Bronchial epithelial cell (primary cell): ENCODE results near the gene FAM240B. TPM values are rescaled to one million over a fixed set of nuclear protein-coding genes. Genes with fewer than 3 reads are reported as not detected.

Experiments
- DNase-seq: peaks from one replicate; pipeline ENCODE4 v3.0.0-alpha.2; 2010; ENCODE audit warnings: low read depth
- FAIRE-seq: peaks from 2 replicates; lab custom pipeline; 2011; peaks lifted over from hg19 to GRCh38; lab: Jason Lieb, UNC
- H3K27me3 ChIP-seq: 2 replicates; pipeline ENCODE4 v1.5.1; 2011; ENCODE audit warnings: low read length; ENCODE audit not compliant: control insufficient read depth, insufficient read depth
- H3K36me3 ChIP-seq: 2 replicates; pipeline ENCODE4 v1.5.1; 2011; ENCODE audit warnings: low read length; ENCODE audit not compliant: control insufficient read depth, insufficient read depth
- H3K4me3 ChIP-seq: 2 replicates; pipeline ENCODE4 v1.5.1; 2011; ENCODE audit warnings: mild to moderate bottlenecking, low read depth, low read length, control low read depth
- total RNA-seq: library from RNA; depleted of rRNA; stranded (reverse); fragments of >200 nt; gene quantifications from 2 replicates; pipeline ENCODE4 v1.2.1, GENCODE V29; 2014
- TF ChIP-seq, protein P1 (sequence below): IDR thresholded peaks from 2 replicates; pipeline ENCODE4 v1.5.1; 2011; ENCODE audit warnings: mild to moderate bottlenecking, moderate library complexity, low read length, control low read depth, inconsistent platforms; ENCODE audit not compliant: insufficient read depth, severe bottlenecking

The FAM240B gene
- total RNA-seq, 1 donor from 2014 or later = not detected

DNA sequence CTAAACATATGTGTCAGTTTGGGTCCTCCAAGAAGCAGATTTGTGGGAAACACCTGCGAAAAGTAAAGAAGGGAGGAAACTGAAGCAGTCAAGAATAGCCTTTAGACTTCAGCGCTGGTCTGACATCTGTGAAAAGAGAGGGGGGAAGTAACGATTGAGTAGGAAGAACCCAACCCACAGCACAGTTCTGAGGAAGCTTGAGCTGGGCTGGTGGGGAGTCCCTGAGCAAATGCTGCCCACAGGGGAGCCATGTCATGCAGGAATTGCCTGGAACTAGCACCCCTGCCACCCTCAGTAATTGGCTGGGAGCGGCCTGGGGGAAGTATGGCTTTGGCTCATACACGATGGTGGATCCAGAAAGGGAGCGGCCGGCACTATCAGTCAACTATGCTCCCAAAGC is 20.6 kb downstream of the FAM240B start:
- Histone ChIP-seq H3K27me3 (no peaks in the 10 kb centered on the region), H3K36me3 (no peaks in the 10 kb centered on the region), H3K4me3 (no peak overlapping the region)
- TF ChIP-seq, protein P1, sequence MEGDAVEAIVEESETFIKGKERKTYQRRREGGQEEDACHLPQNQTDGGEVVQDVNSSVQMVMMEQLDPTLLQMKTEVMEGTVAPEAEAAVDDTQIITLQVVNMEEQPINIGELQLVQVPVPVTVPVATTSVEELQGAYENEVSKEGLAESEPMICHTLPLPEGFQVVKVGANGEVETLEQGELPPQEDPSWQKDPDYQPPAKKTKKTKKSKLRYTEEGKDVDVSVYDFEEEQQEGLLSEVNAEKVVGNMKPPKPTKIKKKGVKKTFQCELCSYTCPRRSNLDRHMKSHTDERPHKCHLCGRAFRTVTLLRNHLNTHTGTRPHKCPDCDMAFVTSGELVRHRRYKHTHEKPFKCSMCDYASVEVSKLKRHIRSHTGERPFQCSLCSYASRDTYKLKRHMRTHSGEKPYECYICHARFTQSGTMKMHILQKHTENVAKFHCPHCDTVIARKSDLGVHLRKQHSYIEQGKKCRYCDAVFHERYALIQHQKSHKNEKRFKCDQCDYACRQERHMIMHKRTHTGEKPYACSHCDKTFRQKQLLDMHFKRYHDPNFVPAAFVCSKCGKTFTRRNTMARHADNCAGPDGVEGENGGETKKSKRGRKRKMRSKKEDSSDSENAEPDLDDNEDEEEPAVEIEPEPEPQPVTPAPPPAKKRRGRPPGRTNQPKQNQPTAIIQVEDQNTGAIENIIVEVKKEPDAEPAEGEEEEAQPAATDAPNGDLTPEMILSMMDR = no peak
- FAIRE-seq = no peak
- no peak for DNase-seq

DNA sequence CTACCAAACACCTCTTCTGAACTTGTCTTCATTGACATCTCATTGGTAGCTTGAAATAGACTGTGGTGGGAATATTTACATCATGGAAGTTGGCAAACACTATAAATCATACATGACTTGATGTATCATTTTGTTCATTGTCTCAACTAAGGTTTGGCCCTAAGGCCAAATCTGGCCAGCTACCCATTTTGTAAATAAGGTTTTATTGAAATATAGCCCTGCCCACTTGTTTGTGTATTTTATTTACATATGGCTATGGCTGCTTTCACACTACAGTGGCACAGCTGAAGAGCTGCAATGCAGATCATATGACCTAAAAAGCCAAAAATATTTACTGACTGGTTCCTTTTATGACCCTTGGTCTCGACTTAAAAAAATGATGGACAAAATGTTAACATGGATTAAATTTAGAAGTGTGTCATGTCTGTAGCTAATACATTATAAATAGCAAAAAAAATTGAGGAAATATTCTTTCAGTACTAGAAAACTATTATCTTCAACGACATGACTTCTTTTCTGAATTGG is 22.1 kb downstream of the FAM240B start:
- Histone ChIP-seq H3K4me3 (no peak overlapping the region), H3K36me3 (no peaks in the 10 kb centered on the region), H3K27me3 (no peaks in the 10 kb centered on the region)
- FAIRE-seq (no peak), DNase-seq (no peak)
- TF ChIP-seq, protein P1 = no peak

DNA sequence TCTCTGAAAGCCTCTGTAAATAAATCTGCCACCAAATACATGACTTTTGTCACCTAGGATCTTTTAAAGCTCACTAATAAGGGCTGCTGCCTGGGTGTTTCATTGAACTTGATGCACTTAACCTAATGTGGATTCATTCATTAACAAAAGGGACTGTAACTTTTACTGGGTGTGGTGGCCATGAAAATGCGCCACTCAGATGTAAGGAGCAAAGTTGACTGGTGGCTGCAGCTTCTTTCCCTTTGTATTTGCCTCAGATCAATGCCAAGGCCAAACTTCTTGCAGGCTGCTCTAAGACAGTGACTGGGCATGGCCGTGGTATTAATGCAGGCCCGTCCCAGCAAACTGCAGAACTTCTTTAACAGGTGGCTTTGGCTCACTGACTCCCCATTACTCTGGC is 22.9 kb downstream of the FAM240B start:
- Histone ChIP-seq H3K36me3 (no peaks in the 10 kb centered on the region), H3K27me3 (no peaks in the 10 kb centered on the region), H3K4me3 (no peak overlapping the region)
- FAIRE-seq (no peak), DNase-seq (no peak)
- TF ChIP-seq, protein P1 = no peak

DNA sequence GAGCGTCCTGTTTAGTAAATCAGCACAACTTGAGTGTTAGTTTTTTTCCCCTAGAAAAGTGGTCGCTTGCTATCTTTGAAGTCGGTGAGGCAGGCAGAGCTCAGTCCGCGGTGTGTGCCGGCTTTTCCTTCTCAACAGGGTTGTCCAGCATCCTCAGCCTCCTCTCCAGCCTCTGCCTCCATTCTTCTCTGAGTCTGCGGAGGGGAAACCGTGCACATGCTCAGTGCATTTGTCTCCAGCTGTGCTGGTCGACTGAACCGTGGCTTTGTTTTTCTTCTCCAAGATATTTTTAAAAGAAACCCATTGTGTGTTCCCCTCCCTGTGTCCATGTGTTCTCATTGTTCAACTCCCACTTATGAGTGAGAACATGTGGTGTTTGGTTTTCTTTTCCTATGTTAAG is 25.3 kb downstream of the FAM240B start:
- Histone ChIP-seq H3K36me3 (no peaks in the 10 kb centered on the region), H3K27me3 (no peaks in the 10 kb centered on the region), H3K4me3 (no peak overlapping the region)
- DNase-seq (no peak), FAIRE-seq (no peak)
- TF ChIP-seq, protein P1 = no peak

DNA sequence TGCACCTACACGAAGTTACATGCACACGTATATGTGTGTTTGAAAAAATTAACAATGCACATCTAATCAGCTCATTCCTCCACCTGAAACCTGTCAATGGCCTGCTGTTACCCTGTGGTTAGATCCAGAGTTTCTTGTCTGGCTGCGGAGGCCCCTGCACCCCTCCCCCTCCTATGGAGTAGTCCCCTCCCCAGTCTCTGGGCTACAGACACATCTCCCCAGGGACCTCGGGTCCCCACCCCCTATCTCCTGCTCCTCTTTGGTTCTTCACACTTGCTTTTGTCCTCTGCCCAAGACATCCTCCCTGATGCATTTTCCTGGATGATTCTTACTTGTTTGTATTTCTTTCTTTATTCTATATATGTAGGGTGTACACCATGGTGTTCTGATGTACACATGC is 27.2 kb downstream of the FAM240B start:
- TF ChIP-seq, protein P1 = no peak
- FAIRE-seq (no peak), DNase-seq (no peak)

DNA sequence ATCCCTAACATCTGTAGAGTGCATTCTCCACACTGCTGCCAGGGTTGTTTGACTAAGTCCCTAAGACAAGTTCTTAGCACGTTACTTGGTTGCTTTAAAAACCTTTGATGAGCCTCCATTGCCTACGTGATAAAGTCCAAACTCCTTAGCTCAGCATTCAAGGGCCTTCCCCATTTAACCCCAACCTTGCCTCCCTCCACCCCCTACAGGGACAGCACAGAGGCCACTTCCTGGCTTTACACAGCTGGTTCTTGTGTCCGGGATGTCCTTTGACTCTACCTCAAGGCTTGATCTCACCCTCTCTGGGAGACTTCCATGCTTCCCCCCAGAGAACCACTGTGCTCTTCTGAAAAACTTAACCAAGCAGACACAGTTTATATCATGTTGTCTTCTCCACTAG is 29.4 kb downstream of the FAM240B start:
- H3K4me3 ChIP-seq = no peak overlapping the region
- no peaks in the 10 kb centered on the region for H3K27me3 ChIP-seq
- FAIRE-seq (peak; percentile 70), DNase-seq (no peak)
- H3K36me3 ChIP-seq = no peaks in the 10 kb centered on the region
- TF ChIP-seq, protein P1 = no peak

More for the DNA sequence above, 27.2 kb downstream of the FAM240B start:
- no peaks in the 10 kb centered on the region for H3K36me3 ChIP-seq
- H3K4me3 ChIP-seq = no peak overlapping the region
- no peaks in the 10 kb centered on the region for H3K27me3 ChIP-seq
